Measurements from ENCODE around the gene PRUNE2.
"Not testable (repeated sequence)": the region's sequence is repeated elsewhere in the genome, so short reads cannot be mapped to it uniquely, and the experiment has no call there.

Gene PRUNE2

DNA sequence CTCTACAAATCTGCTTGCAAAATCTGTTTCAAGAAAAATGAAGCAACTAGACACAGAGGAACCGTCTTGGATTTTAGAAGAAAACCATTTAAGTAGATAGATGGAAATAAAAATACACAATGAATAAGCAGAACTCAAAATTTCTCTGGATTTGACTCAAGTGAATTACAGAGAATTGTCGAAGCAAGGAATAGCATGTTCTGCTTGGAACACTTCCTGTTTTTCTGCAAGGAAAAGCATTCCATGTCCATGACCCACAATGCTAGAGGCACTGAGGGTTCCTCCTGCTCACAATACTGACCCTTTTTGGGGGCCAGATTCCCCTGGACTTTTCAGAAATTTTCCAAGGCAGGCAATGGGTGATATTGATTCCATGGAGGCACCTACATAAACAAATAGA, 29.8 kb downstream of the PRUNE2 start:
- no peak overlapping the region for H3K4me3 ChIP-seq (replicated peaks; ENCODE audit: low read depth, low read length)
- no peak for DNase-seq (ENCODE audit: extremely low read depth, low read depth)

DNA sequence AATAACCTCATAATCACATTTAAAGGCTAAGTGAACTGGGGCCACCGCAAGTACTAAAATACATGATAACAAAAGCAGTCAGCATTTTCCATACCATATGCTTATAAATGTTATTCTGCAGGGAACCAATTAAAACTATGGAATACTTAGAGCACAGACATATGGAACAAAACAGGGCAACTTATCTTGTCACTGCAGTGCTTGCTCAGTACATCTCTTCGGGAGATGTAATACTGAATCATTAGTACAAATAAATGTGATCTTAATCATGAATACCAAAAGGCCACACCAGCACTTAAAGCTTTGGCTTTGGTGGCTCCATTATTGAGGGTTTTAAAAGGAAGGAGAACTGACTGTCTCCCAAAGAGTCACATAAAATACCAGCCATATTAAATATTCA, 32.1 kb downstream of the PRUNE2 start:
- no peak overlapping the region for H3K4me3 ChIP-seq (replicated peaks; ENCODE audit: low read depth, low read length)
- TF ChIP-seq, protein P1, sequence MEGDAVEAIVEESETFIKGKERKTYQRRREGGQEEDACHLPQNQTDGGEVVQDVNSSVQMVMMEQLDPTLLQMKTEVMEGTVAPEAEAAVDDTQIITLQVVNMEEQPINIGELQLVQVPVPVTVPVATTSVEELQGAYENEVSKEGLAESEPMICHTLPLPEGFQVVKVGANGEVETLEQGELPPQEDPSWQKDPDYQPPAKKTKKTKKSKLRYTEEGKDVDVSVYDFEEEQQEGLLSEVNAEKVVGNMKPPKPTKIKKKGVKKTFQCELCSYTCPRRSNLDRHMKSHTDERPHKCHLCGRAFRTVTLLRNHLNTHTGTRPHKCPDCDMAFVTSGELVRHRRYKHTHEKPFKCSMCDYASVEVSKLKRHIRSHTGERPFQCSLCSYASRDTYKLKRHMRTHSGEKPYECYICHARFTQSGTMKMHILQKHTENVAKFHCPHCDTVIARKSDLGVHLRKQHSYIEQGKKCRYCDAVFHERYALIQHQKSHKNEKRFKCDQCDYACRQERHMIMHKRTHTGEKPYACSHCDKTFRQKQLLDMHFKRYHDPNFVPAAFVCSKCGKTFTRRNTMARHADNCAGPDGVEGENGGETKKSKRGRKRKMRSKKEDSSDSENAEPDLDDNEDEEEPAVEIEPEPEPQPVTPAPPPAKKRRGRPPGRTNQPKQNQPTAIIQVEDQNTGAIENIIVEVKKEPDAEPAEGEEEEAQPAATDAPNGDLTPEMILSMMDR (IDR thresholded peaks at IDR 0.05; ENCODE audit: low read depth, low read length, missing control alignments), result no peak
- no peak for DNase-seq (ENCODE audit: extremely low read depth, low read depth)

More for the DNA sequence above, 29.8 kb downstream of the PRUNE2 start:
- TF ChIP-seq, protein P1 (IDR thresholded peaks at IDR 0.05; ENCODE audit: low read depth, low read length, missing control alignments), result no peak

DNA sequence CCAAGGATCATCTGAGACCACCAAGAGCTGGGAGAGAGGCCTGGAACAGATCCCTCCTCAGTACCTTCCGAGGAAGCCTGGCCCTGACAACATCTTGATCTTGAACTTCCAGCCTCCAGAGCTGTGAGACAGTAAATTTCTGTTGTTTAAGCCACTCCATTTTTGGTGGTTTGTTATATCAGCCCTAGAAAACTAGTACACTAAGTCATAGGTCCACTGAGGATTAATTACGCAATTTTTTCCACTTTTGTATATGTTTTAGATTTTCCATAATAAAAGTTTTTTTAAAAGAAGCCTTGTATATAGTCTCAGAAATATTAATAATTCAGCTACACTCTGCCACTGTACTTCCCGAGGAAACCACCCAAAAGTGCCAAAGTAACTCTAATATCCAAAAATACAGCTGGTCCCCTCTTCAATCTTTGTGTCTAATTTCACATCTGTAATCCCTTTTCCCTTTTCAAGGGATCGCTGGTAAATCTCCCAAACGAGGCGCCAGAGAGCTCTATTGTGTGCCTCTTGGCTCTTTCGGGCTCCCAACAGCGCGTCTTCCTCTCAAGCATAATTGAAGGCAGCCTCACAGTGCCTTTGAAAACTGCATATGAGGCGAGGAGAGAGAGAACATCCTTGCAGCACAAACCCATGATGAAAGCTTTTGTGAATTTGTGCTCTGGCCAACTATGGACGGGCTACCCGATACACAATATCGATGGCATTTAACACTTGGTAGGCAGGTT, 32.7 kb downstream of the PRUNE2 start:
- no peak for DNase-seq (ENCODE audit: extremely low read depth, low read depth)
- TF ChIP-seq, protein P1 (IDR thresholded peaks at IDR 0.05; ENCODE audit: low read depth, low read length, missing control alignments), result no peak
- no peak overlapping the region for H3K4me3 ChIP-seq (replicated peaks; ENCODE audit: low read depth, low read length)

DNA sequence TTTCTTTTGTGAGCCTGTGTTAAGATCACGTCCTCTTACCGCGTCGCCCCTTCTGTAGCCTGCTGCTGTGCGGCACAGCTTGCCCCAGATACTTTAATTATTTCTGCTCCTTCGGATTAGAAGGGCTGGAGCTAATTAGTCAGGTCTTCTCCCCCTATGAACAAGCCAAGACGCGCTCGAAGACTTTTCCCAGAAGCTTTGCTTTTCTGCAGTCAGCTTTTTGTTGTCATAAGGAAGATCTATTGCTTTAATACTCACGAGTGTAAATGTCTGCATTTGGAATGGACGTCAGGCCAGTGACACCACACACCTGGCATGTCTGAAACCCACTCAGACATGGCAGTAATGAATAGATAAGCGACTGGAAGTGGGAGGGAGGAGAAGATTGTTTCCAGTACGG, 37.0 kb downstream of the PRUNE2 start:
- no peak for DNase-seq (ENCODE audit: extremely low read depth, low read depth)
- TF ChIP-seq, protein P1 (IDR thresholded peaks at IDR 0.05; ENCODE audit: low read depth, low read length, missing control alignments), result no peak
- H3K4me3 ChIP-seq (replicated peaks; ENCODE audit: low read depth, low read length), result no peak overlapping the region

DNA sequence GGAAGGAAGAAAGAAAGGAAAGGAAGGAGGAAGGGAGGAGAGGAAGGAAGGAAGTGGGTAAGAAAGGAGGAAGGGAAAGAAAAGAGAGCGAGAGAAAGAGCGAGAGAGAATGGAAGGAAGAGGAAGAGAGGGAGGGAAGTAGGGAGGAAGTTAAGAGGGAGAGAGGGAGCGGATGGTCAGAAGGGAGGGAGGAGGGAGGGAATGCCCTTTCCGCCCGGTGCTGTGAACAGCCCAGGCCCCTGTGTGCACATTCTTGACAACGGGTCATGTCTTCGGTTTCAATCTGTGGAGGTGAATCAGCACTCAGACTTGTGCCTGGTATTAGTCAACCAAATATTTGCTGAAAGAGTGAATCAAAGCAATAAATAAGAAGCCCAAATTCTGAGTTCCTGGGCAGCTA, 39.2 kb downstream of the PRUNE2 start:
- DNase-seq (ENCODE audit: extremely low read depth, low read depth), result peak; percentile 26
- no peak overlapping the region for H3K4me3 ChIP-seq (replicated peaks; ENCODE audit: low read depth, low read length)
- TF ChIP-seq, protein P1 (IDR thresholded peaks at IDR 0.05; ENCODE audit: low read depth, low read length, missing control alignments), result no peak

DNA sequence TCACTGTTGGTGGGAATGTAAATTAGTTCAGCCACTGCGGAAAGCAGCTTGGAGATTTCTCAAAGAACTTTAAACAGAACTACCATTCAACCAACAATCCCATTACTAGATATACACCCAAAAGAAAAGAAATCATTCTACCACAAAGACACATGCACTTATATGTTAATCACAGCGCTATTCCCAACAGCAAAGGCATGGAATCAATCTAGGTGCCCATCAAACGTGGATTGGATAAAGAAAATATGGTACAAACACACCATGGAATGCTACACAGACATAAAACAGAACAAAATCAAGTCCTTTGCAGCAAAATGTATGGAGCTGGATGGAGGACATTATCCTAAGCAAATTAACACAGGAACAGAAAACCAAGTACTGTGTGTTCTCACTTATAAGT, 42.1 kb downstream of the PRUNE2 start:
- TF ChIP-seq, protein P1 (IDR thresholded peaks at IDR 0.05; ENCODE audit: low read depth, low read length, missing control alignments), result no peak
- no peak overlapping the region for H3K4me3 ChIP-seq (replicated peaks; ENCODE audit: low read depth, low read length)
- no peak for DNase-seq (ENCODE audit: extremely low read depth, low read depth)

DNA sequence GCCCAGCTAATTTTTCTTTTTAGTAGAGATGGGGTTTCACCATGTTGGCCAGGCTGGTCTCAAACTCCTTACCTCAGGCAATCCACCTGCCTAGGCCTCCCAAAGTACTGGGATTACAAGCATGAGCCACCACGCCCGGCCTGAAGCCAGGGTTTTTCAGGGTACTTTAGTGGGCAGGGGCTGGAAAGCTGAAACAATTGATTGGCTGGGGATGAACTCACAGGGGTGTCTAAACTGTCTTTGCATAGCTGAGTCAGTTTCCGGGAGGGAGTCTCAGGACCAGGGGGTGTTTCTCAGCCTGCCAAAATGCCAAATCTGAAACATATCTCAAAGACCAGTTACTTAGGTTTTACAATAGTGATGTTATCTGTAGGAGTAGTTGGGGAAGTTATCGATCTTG, 46.1 kb downstream of the PRUNE2 start:
- H3K4me3 ChIP-seq (replicated peaks; ENCODE audit: low read depth, low read length), result no peak overlapping the region
- no peak for DNase-seq (ENCODE audit: extremely low read depth, low read depth)
- TF ChIP-seq, protein P1 (IDR thresholded peaks at IDR 0.05; ENCODE audit: low read depth, low read length, missing control alignments), result no peak

DNA sequence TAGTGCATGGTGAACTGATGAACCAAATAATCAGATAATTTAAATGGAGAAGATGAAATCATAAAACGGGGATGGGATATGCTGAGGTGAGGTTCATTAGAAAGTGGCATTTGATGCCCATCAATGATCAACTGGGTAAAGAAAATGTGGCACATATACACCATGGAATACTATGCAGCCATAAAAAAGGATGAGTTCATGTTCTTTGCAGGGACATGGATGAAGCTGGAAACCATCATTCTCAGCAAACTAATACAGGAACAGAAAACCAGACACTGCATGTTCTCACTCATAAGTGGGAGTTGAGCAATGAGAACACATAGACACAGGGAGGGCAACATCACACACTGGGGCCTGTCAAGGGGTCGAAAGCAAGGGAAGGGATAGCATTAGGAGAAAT, 47.7 kb downstream of the PRUNE2 start:
- not testable (repeated sequence) for DNase-seq (ENCODE audit: extremely low read depth, low read depth)

More for the DNA sequence above, 47.7 kb downstream of the PRUNE2 start:
- H3K4me3 ChIP-seq (replicated peaks; ENCODE audit: low read depth, low read length), result not testable (repeated sequence)

Measured in HFF-Myc (cell line).